ENCODE measurements around the gene MAGED2.

The MAGED2 gene

GRCh38 chrX:54776061-54776460 is 31.5 kb upstream of the MAGED2 start:
- no peaks in the 10 kb centered on the region for H3K36me3 ChIP-seq (ENCODE audit: insufficient read depth, low read length)
- H3K4me1 ChIP-seq (ENCODE audit: insufficient read depth, low read length, poor library complexity, severe bottlenecking) = peaks cover 25% of the 10 kb centered on the region
- H3K79me2 ChIP-seq (ENCODE audit: insufficient read depth, low read length) = no peaks in the 10 kb centered on the region
- H3K9me3 ChIP-seq (ENCODE audit: insufficient read depth, low read depth, low read length) = no peaks in the 10 kb centered on the region
- no peaks in the 10 kb centered on the region for H4K20me1 ChIP-seq (ENCODE audit: insufficient read depth, low read length, poor library complexity, severe bottlenecking)
- H3K4me2 ChIP-seq (ENCODE audit: low read depth, low read length, poor library complexity, severe bottlenecking) = no peak overlapping the region
- H2AFZ ChIP-seq (ENCODE audit: low read length) = no peak overlapping the region
- H3K9me2 ChIP-seq (replicated peaks; ENCODE audit: low read depth, low read length) = no peaks in the 10 kb centered on the region
- TF ChIP-seq CTCF (conservative IDR thresholded peaks at IDR 0.05; ENCODE audit: low read length) (no peak), EZH2phosphoT487 (IDR thresholded peaks at IDR 0.05; ENCODE audit: borderline replicate concordance) (no peak)
- H3K4me3 ChIP-seq (ENCODE audit: low read length, poor library complexity, severe bottlenecking) = no peak overlapping the region
- H3F3A ChIP-seq (ENCODE audit: low read depth) = no peaks in the 10 kb centered on the region
- no peak overlapping the region for H3K9ac ChIP-seq (ENCODE audit: low read depth, low read length, poor library complexity, severe bottlenecking)
- H3K27me3 ChIP-seq (ENCODE audit: insufficient read depth, low read length, poor library complexity, severe bottlenecking) = no peaks in the 10 kb centered on the region

- Histone ChIP-seq H3K36me3 (ENCODE audit: insufficient read depth, low read length) (no peaks in the 10 kb centered on the region), H3F3A (ENCODE audit: low read depth) (no peaks in the 10 kb centered on the region), H3K27me3 (ENCODE audit: insufficient read depth, low read length, poor library complexity, severe bottlenecking) (no peaks in the 10 kb centered on the region), H3K79me2 (ENCODE audit: insufficient read depth, low read length) (no peaks in the 10 kb centered on the region), H2AFZ (ENCODE audit: low read length) (peak overlapping the region; percentile 76), H3K4me2 (ENCODE audit: low read depth, low read length, poor library complexity, severe bottlenecking) (peak overlapping the region; percentile 50), H3K9me3 (ENCODE audit: insufficient read depth, low read depth, low read length) (no peaks in the 10 kb centered on the region), H3K9ac (ENCODE audit: low read depth, low read length, poor library complexity, severe bottlenecking) (no peak overlapping the region), H3K4me3 (ENCODE audit: low read length, poor library complexity, severe bottlenecking) (peak overlapping the region; percentile 29), H3K4me1 (ENCODE audit: insufficient read depth, low read length, poor library complexity, severe bottlenecking) (peaks cover 25% of the 10 kb centered on the region), H4K20me1 (ENCODE audit: insufficient read depth, low read length, poor library complexity, severe bottlenecking) (no peaks in the 10 kb centered on the region), H3K9me2 (replicated peaks; ENCODE audit: low read depth, low read length) (no peaks in the 10 kb centered on the region)
- TF ChIP-seq CTCF (conservative IDR thresholded peaks at IDR 0.05; ENCODE audit: low read length) (no peak), EZH2phosphoT487 (IDR thresholded peaks at IDR 0.05; ENCODE audit: borderline replicate concordance) (no peak)
Measured at GRCh38 chrX:54776987-54777672, 30.4 kb upstream of the MAGED2 start.

- H3K27me3 ChIP-seq (ENCODE audit: insufficient read depth, low read length, poor library complexity, severe bottlenecking) = no peaks in the 10 kb centered on the region
- no peak overlapping the region for H3K4me3 ChIP-seq (ENCODE audit: low read length, poor library complexity, severe bottlenecking)
- H3K36me3 ChIP-seq (ENCODE audit: insufficient read depth, low read length) = no peaks in the 10 kb centered on the region
- no peaks in the 10 kb centered on the region for H3F3A ChIP-seq (ENCODE audit: low read depth)
- no peaks in the 10 kb centered on the region for H4K20me1 ChIP-seq (ENCODE audit: insufficient read depth, low read length, poor library complexity, severe bottlenecking)
- no peaks in the 10 kb centered on the region for H3K79me2 ChIP-seq (ENCODE audit: insufficient read depth, low read length)
- no peak overlapping the region for H3K9ac ChIP-seq (ENCODE audit: low read depth, low read length, poor library complexity, severe bottlenecking)
- H3K9me3 ChIP-seq (ENCODE audit: insufficient read depth, low read depth, low read length) = no peaks in the 10 kb centered on the region
- peak overlapping the region; percentile 67 for H2AFZ ChIP-seq (ENCODE audit: low read length)
- no peaks in the 10 kb centered on the region for H3K9me2 ChIP-seq (replicated peaks; ENCODE audit: low read depth, low read length)
- H3K4me1 ChIP-seq (ENCODE audit: insufficient read depth, low read length, poor library complexity, severe bottlenecking) = no peaks in the 10 kb centered on the region
- H3K4me2 ChIP-seq (ENCODE audit: low read depth, low read length, poor library complexity, severe bottlenecking) = no peak overlapping the region
- peak; percentile 51 for TF ChIP-seq CTCF (conservative IDR thresholded peaks at IDR 0.05; ENCODE audit: low read length)
- no peak for TF ChIP-seq EZH2phosphoT487 (IDR thresholded peaks at IDR 0.05; ENCODE audit: borderline replicate concordance)
Measured at GRCh38 chrX:54785901-54786300, 21.6 kb upstream of the MAGED2 start.

Data from Loucy (cell line).